ENCODE measurements around the gene RNF212. TPM values are rescaled to one million over a fixed set of nuclear protein-coding genes. Genes with fewer than 3 reads are reported as not detected.

RNF212 gene
- total and polyA plus RNA-seq, 2 of the 13 experiments (the other 11 are each of a cell fraction or from before 2014, with no cell fraction given) = not detected

DNA sequence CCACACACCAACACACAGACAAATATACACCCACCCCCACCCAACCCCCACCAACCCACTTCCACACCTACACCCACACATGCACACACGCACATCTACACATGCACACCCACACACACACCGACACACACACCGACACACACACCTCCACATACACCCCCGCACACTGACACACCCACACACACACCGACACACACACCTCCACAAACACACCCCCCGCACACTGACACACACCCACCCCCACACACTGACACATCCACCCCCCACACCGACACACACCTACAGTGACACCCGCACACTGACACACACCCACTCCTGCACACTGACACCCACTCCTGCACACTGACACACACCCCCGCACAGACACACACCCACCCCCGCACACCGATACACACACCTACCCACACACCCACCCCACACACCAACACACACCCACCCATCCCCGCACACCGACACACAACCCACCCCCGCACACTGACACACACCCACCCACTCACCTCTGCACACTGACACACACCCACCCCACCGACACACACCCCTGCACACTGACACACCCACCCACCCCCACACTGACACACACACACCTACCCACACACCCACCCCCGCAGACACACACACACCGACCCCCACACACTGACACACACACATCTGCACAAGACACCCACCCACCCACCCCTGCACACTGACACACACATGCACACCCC is 70.9 kb downstream of the RNF212 start:
- POLR2A ChIA-PET = no interaction called here
- no peak overlapping the region for H3K27ac ChIP-seq (ENCODE audit: extremely low read length, insufficient read depth, low read length)
- 83% methylated on average over 17 of the region's 17 CpGs for WGBS (ENCODE audit: low lambda C conversion rate)
- H3K9me3 ChIP-seq (ENCODE audit: low read length) = no peaks in the 10 kb centered on the region
- H3K79me2 ChIP-seq (ENCODE audit: insufficient read depth, low read length) = no peaks in the 10 kb centered on the region
- no peak for ATAC-seq
- no peaks in the 10 kb centered on the region for H3K36me3 ChIP-seq (replicated peaks in 1 of 2; ENCODE audit: control insufficient read depth in 1 of 2, insufficient read depth in 2 of 2, low read length in 2 of 2)
- FAIRE-seq = no peak
- peaks cover 60% of the 10 kb centered on the region for H3K4me1 ChIP-seq (ENCODE audit: insufficient read depth, low read length)
- TF ChIP-seq MEF2D (CRISPR knock-in tag; IDR thresholded peaks at IDR 0.05) (no peak), RAD21 (CRISPR knock-in tag; IDR thresholded peaks at IDR 0.05) (no peak), THAP9 (CRISPR knock-in tag; IDR thresholded peaks at IDR 0.05; ENCODE audit: borderline replicate concordance) (no peak), PRPF4 (IDR thresholded peaks at IDR 0.05; ENCODE audit: low read depth, low read length, poor library complexity, severe bottlenecking) (no peak), KLF6 (CRISPR knock-in tag; IDR thresholded peaks at IDR 0.05) (no peak), ZNF138 (CRISPR knock-in tag; IDR thresholded peaks at IDR 0.05; ENCODE audit: low read depth) (no peak), GRHL1 (CRISPR knock-in tag; conservative IDR thresholded peaks at IDR 0.05) (no peak), NFE2L1 (CRISPR knock-in tag; IDR thresholded peaks at IDR 0.05; ENCODE audit: borderline replicate concordance) (no peak), ZNF282 (IDR thresholded peaks at IDR 0.05; ENCODE audit: partially characterized antibody) (no peak), ONECUT2 (CRISPR knock-in tag; IDR thresholded peaks at IDR 0.05) (no peak), ZNF564 (CRISPR knock-in tag; IDR thresholded peaks at IDR 0.05) (no peak), SNAPC5 (CRISPR knock-in tag; IDR thresholded peaks at IDR 0.05; ENCODE audit: borderline replicate concordance) (no peak), ZUFSP (CRISPR knock-in tag; IDR thresholded peaks at IDR 0.05; ENCODE audit: borderline replicate concordance) (no peak)
- no peak overlapping the region for H3K4me2 ChIP-seq (ENCODE audit: low read depth, low read length)
- no peak overlapping the region for H3K9ac ChIP-seq (ENCODE audit: insufficient read depth, low read depth, low read length)
- H3K4me3 ChIP-seq (replicated peaks in 1 of 3; ENCODE audit: insufficient read depth in 1 of 3, low read depth in 2 of 3, low read length in 3 of 3) = no peak overlapping the region
- no peak overlapping the region for H2AFZ ChIP-seq (ENCODE audit: low read length)
- in situ Hi-C loops (cut with HindIII; ENCODE audit: extremely low pct_ligation_motif_present, low pct_unique_long_range_greater_than_20kb) (no loop called here), intact Hi-C loops (cut with micrococcal nuclease; ENCODE audit: unreplicated experiment) (no loop called here)
- no peak for DNase-seq (ENCODE audit: low spot score)
- H3K27me3 ChIP-seq (ENCODE audit: control insufficient read depth in 1 of 2, insufficient read depth in 2 of 2, low read length in 2 of 2) = peaks cover 16 to 68% of the 10 kb centered on the region in 2 experiments
- CTCF ChIA-PET (ENCODE audit: low intra/inter-chr PET ratio, low total read pairs) = no interaction called here
- BruUV-seq (replicated peaks) = no TSS peak
- H4K20me1 ChIP-seq (ENCODE audit: insufficient read depth, low read length) = peaks cover 20% of the 10 kb centered on the region; the same call in 1 of the 2 replicates

All from HepG2 (cell line).